Stomach (tissue), 4 donors: ENCODE measurements around the gene DDX31.

Source experiments
- POLR2AphosphoS5 ChIP-seq, 3 donors: sonication (generic); formaldehyde crosslinking; IDR thresholded peaks; one replicate each; pipeline ENCODE4 v1.6.1; 2016; ENCODE audit warnings: antibody characterized with exemption in 3 of 3
- TF ChIP-seq, protein P1 (sequence below), 7 experiments: fragments of 450-650 bp in 4 of 7; fragments of 200-600 bp in 3 of 7; sonication (generic) in 3 of 7; IDR thresholded peaks; one replicate each; pipeline ENCODE4 v1.5.1; 2016 to 2019; ENCODE audit warnings: antibody characterized with exemption in 7 of 7, control low read depth in 2 of 7, mild to moderate bottlenecking in 1 of 7

DNA sequence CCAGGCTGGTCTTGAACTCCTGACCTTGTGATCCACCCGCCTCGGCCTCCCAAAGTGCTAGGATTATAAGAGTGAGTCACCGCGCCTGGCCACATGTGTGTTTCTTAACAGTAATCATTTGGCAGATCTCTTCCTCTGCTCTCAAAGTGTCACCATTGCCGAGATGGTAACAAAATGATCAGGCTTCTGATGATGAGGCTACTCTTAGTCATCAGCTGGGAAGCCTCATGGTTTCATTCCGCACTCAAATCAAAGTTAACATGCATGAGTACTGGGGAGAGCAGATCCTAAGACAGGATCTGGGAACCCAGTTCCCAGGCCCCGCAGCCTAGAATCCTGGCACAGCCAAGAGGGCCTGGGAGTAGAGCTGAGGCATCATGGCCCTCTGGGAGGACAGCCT lies 60.0 kb downstream of the DDX31 start:
- no peak for TF ChIP-seq POLR2AphosphoS5 (IDR thresholded peaks at IDR 0.05)
- TF ChIP-seq, protein P1, sequence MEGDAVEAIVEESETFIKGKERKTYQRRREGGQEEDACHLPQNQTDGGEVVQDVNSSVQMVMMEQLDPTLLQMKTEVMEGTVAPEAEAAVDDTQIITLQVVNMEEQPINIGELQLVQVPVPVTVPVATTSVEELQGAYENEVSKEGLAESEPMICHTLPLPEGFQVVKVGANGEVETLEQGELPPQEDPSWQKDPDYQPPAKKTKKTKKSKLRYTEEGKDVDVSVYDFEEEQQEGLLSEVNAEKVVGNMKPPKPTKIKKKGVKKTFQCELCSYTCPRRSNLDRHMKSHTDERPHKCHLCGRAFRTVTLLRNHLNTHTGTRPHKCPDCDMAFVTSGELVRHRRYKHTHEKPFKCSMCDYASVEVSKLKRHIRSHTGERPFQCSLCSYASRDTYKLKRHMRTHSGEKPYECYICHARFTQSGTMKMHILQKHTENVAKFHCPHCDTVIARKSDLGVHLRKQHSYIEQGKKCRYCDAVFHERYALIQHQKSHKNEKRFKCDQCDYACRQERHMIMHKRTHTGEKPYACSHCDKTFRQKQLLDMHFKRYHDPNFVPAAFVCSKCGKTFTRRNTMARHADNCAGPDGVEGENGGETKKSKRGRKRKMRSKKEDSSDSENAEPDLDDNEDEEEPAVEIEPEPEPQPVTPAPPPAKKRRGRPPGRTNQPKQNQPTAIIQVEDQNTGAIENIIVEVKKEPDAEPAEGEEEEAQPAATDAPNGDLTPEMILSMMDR (IDR thresholded peaks at IDR 0.05), result no peak
